Measurements from ENCODE around the gene MYRIP. TPM values are rescaled to one million over a fixed set of nuclear protein-coding genes. Genes with fewer than 3 reads are reported as not detected.

Gene MYRIP
- polyA plus RNA-seq, 1 of the 3 experiments (the other 2 are of a cell fraction), result 1.2 TPM

- Histone ChIP-seq H3K9me3 (no peaks in the 10 kb centered on the region), H3K36me3 (replicated peaks in 1 of 2; ENCODE audit: control insufficient read depth in 1 of 2, insufficient read depth in 2 of 2, low read length in 1 of 2) (no peaks in the 10 kb centered on the region), H3K4me3 (ENCODE audit: low read depth in 2 of 2, low read length in 1 of 2) (no peak overlapping the region), H3K4me2 (no peak overlapping the region), H3K27ac (ENCODE audit: low read depth in 2 of 2, low read length in 1 of 2) (no peak overlapping the region), H3K79me2 (ENCODE audit: insufficient read depth) (no peaks in the 10 kb centered on the region), H3K9ac (no peak overlapping the region), H3F3A (replicated peaks; ENCODE audit: insufficient read depth) (no peaks in the 10 kb centered on the region), H3K9me2 (no peaks in the 10 kb centered on the region), H3K27me3 (ENCODE audit: insufficient read depth) (no peaks in the 10 kb centered on the region), H4K20me1 (ENCODE audit: insufficient read depth) (no peaks in the 10 kb centered on the region), H3K4me1 (ENCODE audit: control insufficient read depth in 1 of 2, insufficient read depth in 2 of 2, low read depth in 1 of 2, low read length in 1 of 2) (no peaks in the 10 kb centered on the region), H2AFZ (ENCODE audit: low read depth) (no peak overlapping the region)
- POLR2A ChIA-PET, result no interaction called here
- no peak for DNase-seq
- CTCF ChIA-PET, result interaction anchor here (1.3 kb wide), 1 partner anchor 9 kb away, joined by 3 read pairs; no protein-coding TSS in a partner anchor
- TF ChIP-seq, protein P1, sequence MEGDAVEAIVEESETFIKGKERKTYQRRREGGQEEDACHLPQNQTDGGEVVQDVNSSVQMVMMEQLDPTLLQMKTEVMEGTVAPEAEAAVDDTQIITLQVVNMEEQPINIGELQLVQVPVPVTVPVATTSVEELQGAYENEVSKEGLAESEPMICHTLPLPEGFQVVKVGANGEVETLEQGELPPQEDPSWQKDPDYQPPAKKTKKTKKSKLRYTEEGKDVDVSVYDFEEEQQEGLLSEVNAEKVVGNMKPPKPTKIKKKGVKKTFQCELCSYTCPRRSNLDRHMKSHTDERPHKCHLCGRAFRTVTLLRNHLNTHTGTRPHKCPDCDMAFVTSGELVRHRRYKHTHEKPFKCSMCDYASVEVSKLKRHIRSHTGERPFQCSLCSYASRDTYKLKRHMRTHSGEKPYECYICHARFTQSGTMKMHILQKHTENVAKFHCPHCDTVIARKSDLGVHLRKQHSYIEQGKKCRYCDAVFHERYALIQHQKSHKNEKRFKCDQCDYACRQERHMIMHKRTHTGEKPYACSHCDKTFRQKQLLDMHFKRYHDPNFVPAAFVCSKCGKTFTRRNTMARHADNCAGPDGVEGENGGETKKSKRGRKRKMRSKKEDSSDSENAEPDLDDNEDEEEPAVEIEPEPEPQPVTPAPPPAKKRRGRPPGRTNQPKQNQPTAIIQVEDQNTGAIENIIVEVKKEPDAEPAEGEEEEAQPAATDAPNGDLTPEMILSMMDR (IDR thresholded peaks at IDR 0.05), result no peak
- TF ChIP-seq MEF2A (IDR thresholded peaks at IDR 0.05; ENCODE audit: borderline replicate concordance, low read depth), result no peak
- TF ChIP-seq, protein P2, sequence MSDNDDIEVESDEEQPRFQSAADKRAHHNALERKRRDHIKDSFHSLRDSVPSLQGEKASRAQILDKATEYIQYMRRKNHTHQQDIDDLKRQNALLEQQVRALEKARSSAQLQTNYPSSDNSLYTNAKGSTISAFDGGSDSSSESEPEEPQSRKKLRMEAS (IDR thresholded peaks at IDR 0.05; ENCODE audit: low read depth), result no peak
- no peak for TF ChIP-seq TAF1 (IDR thresholded peaks at IDR 0.05; ENCODE audit: borderline replicate concordance, low read depth, low read length)
- TF ChIP-seq FOXM1 (IDR thresholded peaks at IDR 0.05; ENCODE audit: low read depth), result no peak
- TF ChIP-seq RXRA (IDR thresholded peaks at IDR 0.05; ENCODE audit: borderline replicate concordance, low read depth), result no peak
- TF ChIP-seq GABPA (IDR thresholded peaks at IDR 0.05; ENCODE audit: low read depth), result no peak
- TF ChIP-seq NFIC (IDR thresholded peaks at IDR 0.05; ENCODE audit: borderline replicate concordance), result no peak
- TF ChIP-seq JUND (IDR thresholded peaks at IDR 0.05), result no peak
- no peak for TF ChIP-seq SMC3 (IDR thresholded peaks at IDR 0.05; ENCODE audit: low read depth, low read length)
- no peak for TF ChIP-seq ELF1 (IDR thresholded peaks at IDR 0.05)
- no peak for TF ChIP-seq SIN3A (IDR thresholded peaks at IDR 0.05; ENCODE audit: borderline replicate concordance, low read depth, low read length)
- TF ChIP-seq TCF12 (IDR thresholded peaks at IDR 0.05), result no peak
- TF ChIP-seq GATA2 (CRISPR knock-in tag; IDR thresholded peaks at IDR 0.05), result no peak
- no peak for TF ChIP-seq EP300 (IDR thresholded peaks at IDR 0.05; ENCODE audit: borderline replicate concordance in 1 of 2, low read depth in 1 of 2, low read length in 1 of 2)
- TF ChIP-seq RAD21 (IDR thresholded peaks at IDR 0.05; ENCODE audit: low read length), result no peak
Measured at GRCh38 chr3:40215015-40215414, 405.6 kb downstream of the MYRIP start.

DNA sequence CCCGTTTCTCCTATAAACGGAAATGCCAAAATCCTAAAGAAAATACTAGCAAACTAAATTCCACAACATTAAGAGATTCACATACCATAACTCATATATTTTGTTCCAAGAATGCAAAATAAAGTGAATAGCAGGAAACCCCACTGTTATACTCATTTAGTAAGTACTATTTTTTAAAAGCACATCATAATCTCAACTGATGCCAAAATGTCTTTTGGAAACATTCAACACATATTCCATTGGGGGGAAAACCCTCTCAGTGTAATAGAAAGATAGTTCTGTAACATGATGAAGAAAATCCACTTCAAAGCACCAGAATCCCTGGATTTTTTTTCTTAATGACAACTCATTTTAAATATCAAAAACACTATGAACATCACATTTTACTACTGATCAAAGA is 407.1 kb downstream of the MYRIP start:
- Histone ChIP-seq H3K27me3 (ENCODE audit: insufficient read depth) (no peaks in the 10 kb centered on the region), H3K4me1 (ENCODE audit: control insufficient read depth in 1 of 2, insufficient read depth in 2 of 2, low read depth in 1 of 2, low read length in 1 of 2) (no peaks in the 10 kb centered on the region), H3K4me2 (no peak overlapping the region), H3K79me2 (ENCODE audit: insufficient read depth) (no peaks in the 10 kb centered on the region), H3K4me3 (ENCODE audit: low read depth in 2 of 2, low read length in 1 of 2) (no peak overlapping the region), H3K27ac (ENCODE audit: low read depth in 2 of 2, low read length in 1 of 2) (no peak overlapping the region), H3K36me3 (replicated peaks in 1 of 2; ENCODE audit: control insufficient read depth in 1 of 2, insufficient read depth in 2 of 2, low read length in 1 of 2) (no peaks in the 10 kb centered on the region), H2AFZ (ENCODE audit: low read depth) (no peak overlapping the region), H4K20me1 (ENCODE audit: insufficient read depth) (no peaks in the 10 kb centered on the region), H3F3A (replicated peaks; ENCODE audit: insufficient read depth) (no peaks in the 10 kb centered on the region), H3K9me3 (no peaks in the 10 kb centered on the region), H3K9ac (no peak overlapping the region), H3K9me2 (no peaks in the 10 kb centered on the region)
- no peak for DNase-seq
- ChIA-PET POLR2A (no interaction called here), CTCF (no interaction called here)
- TF ChIP-seq MXI1 (IDR thresholded peaks at IDR 0.05; ENCODE audit: low read depth, low read length) (no peak), RFX5 (IDR thresholded peaks at IDR 0.05; ENCODE audit: low read length) (no peak), SIN3A (IDR thresholded peaks at IDR 0.05; ENCODE audit: borderline replicate concordance, low read depth, low read length) (no peak), GABPA (IDR thresholded peaks at IDR 0.05; ENCODE audit: low read depth) (no peak), ELF1 (IDR thresholded peaks at IDR 0.05) (no peak), FOXJ3 (CRISPR knock-in tag; IDR thresholded peaks at IDR 0.05) (no peak)
- TF ChIP-seq, protein P1 (IDR thresholded peaks at IDR 0.05), result no peak
- 33% methylated on average over 2 of the region's 2 CpGs for WGBS (ENCODE audit: low lambda C conversion rate)

All from SK-N-SH (cell line).